HEK293 (cell line): ENCODE data around the gene CFAP45.
A peak's percentile ranks its signal among the peaks of the same experiment; 100 is the strongest.

ENCODE experiments used
- ZNF24 ChIP-seq: fragments of 450-650 bp; formaldehyde crosslinking; IDR thresholded peaks from 2 replicates; pipeline ENCODE4 v1.5.1; 2016; ENCODE audit warnings: missing biosample characterization, missing genetic modification characterization
- ZNF354C ChIP-seq: fragments of 450-650 bp; formaldehyde crosslinking; IDR thresholded peaks from 2 replicates; pipeline ENCODE4 v1.5.1; 2016; ENCODE audit warnings: missing biosample characterization, missing genetic modification characterization, low read depth, borderline replicate concordance
- ZNF394 ChIP-seq: fragments of 450-650 bp; formaldehyde crosslinking; IDR thresholded peaks from 2 replicates; pipeline ENCODE4 v1.5.1; 2016; ENCODE audit warnings: missing biosample characterization, missing genetic modification characterization, mild to moderate bottlenecking, moderate library complexity, borderline replicate concordance

GRCh38 chr1:159877695-159878444, 22.1 kb downstream of the CFAP45 start:
- peak; percentile 56; the same call in 1 of the 2 replicates for TF ChIP-seq ZNF394 (tag by site-specific recombination)
- no peak for TF ChIP-seq ZNF24 (tag by site-specific recombination)
- TF ChIP-seq ZNF354C: no peak
